Heart right ventricle (tissue), 16 donors: ENCODE measurements around the gene TM4SF5. TPM values are rescaled to one million over a fixed set of nuclear protein-coding genes. Genes with fewer than 3 reads are reported as not detected.

ENCODE experiments used
- ATAC-seq, 8 donors: fragments of 200-7000 bp; cut with Tn5 transposase; one replicate each; pipeline ENCODE4 v1.9.1; 2020; ENCODE audit warnings: mild to moderate bottlenecking in 8 of 8, moderate library complexity in 8 of 8, moderate number of reproducible peaks in 1 of 8
- DNase-seq, 2 donors: peaks; one replicate each; pipeline ENCODE4 v3.0.0-alpha.2; 2020
- H3K27ac ChIP-seq, 10 donors: fragments of 200-600 bp; sonication (generic) in 2 of 10; one replicate each; pipeline versions ENCODE4 v1.5.0 to v1.8.0; 2020 to 2022; ENCODE audit warnings: mild to moderate bottlenecking in 3 of 10
- H3K27me3 ChIP-seq, 7 donors: fragments of 200-600 bp; one replicate each; pipeline ENCODE4 v1.8.0; 2021 to 2022; ENCODE audit warnings: mild to moderate bottlenecking in 2 of 7
- H3K36me3 ChIP-seq, 9 donors: fragments of 200-600 bp; sonication (generic) in 1 of 9; one replicate each; pipeline versions ENCODE4 v1.5.0 to v1.8.0; 2020 to 2022; ENCODE audit warnings: mild to moderate bottlenecking in 2 of 9
- H3K4me1 ChIP-seq, 9 donors: fragments of 200-600 bp; sonication (generic) in 1 of 9; one replicate each; pipeline versions ENCODE4 v1.5.0 to v1.8.0; 2020 to 2022; ENCODE audit warnings: mild to moderate bottlenecking in 4 of 9
- H3K4me3 ChIP-seq, 10 donors: fragments of 200-600 bp; sonication (generic) in 2 of 10; one replicate each; pipeline versions ENCODE4 v1.5.0 to v1.8.0; 2020 to 2022; ENCODE audit warnings: mild to moderate bottlenecking in 7 of 10, moderate library complexity in 2 of 10
- H3K9me3 ChIP-seq, 11 donors: fragments of 200-600 bp in 10 of 11; sonication (generic) in 2 of 11; one replicate each; pipeline versions ENCODE4 v1.5.0 to v1.8.0; 2013 to 2022; ENCODE audit warnings: mild to moderate bottlenecking in 2 of 11, control low read depth in 1 of 11, moderate library complexity in 1 of 11
- CTCF ChIP-seq, 9 donors: fragments of 200-600 bp; sonication (generic) in 2 of 9; IDR thresholded peaks; one replicate each; pipeline versions ENCODE4 v1.5.0 to v1.8.0; 2021 to 2022; ENCODE audit warnings: antibody characterized with exemption in 9 of 9, mild to moderate bottlenecking in 5 of 9, moderate library complexity in 1 of 9
- WGBS, 2 donors: extraction: QIAGEN DNeasy Blood & Tissue Kit; methylation state at CpG; one replicate each; pipeline ENCODE4 v1.1.7; 2013; ENCODE audit warnings: inconsistent platforms in 1 of 2; 5-methylcytosine and 5-hydroxymethylcytosine counted together
- intact Hi-C, 10 donors: fragments of 100-400 bp; cut with DNase I; formaldehyde crosslinking; loops; one replicate each; pipeline versions ENCODE4 v1.11.1 to v1.14.2; 2022
- polyA plus RNA-seq, 2 donors: library from polyadenylated mRNA; stranded (reverse); fragments of 200-250 nt; gene quantifications; one replicate each; pipeline ENCODE4 v1.2.3, GENCODE V29; 2013
- total RNA-seq, 10 donors: library from RNA; stranded (reverse); fragmentation: NEBNext Ultra II Directional in 3 of 10; extraction: Animal tissue kit (Norgen Biotek cat#: 25700) in 3 of 10; gene quantifications; one replicate each; pipeline versions ENCODE4 v1.2.1 to v1.2.4, GENCODE V29; 2021 to 2023
- donor health status: Arrhythmogenic right ventricular cardiomyopathy.
- donor health status: ischemic (EF 13 %, LVEDD 7.1; RV severe dilation, severe dysfunction).
- donor health status: healthy with polysubstance abuse.
- donor health status: DM: no; HTN: yes; CAD: no.
- donor health status: DM: no; HTN: no; CAD: no.
- donor health status: ischemic (EF 25% LVEDD 6.9; RV normal size, moderate dysfunction).
- donor health status: ischemic (EF 25% LVEDD 5.7; RV mildly dilated, moderate dysfunction).
- donor health status: healthy.
- donor health status: DM: yes; HTN: yes; CAD: no.
- donor health status: Ischemic cardiomyopathy.
- donor health status: ischemic (EF 35%, LVEDD 5.7; RV mildly dilated, moderate dysfunction).
- donor health status: nonischemic (EF 11% LVEDD 7.7; RV severe dilation, severe dysfunction).
- donor health status: DM: yes; HTN: yes; CAD: no.
- donor health status: PGD.
- donor health status: ischemic (EF 29% LVEDD 5.4; RV normal size, mild dysfunction).
- donor health status: nonischemic (EF 23%, LVEDD 6.1; RV moderate dilation, normal function).

The TM4SF5 gene
- total and polyA plus RNA-seq, 12 donors = not detected

- WGBS, 2 donors = 95 to 97% methylated on average over 8 of the region's 8 CpGs
- no peak overlapping the region for H3K4me3 ChIP-seq
- TF ChIP-seq CTCF (IDR thresholded peaks at IDR 0.05) = no peak
- no peak overlapping the region for H3K27ac ChIP-seq
- no peak for DNase-seq
- H3K36me3 ChIP-seq = no peaks in the 10 kb centered on the region
- peaks cover 0 to 53% (median 23%) of the 10 kb centered on the region in 7 donors for H3K27me3 ChIP-seq
- no peak for ATAC-seq
- no peaks in the 10 kb centered on the region for H3K9me3 ChIP-seq
- peaks cover 2 to 38% (median 24%) of the 10 kb centered on the region in 9 donors for H3K4me1 ChIP-seq
- intact Hi-C loops = loop anchor here in 2 of 10 donors (5.0 kb wide), 2 partner anchors 39 to 44 kb away; partner anchors contain the start of genes GLTPD2 (in 1 of the 2) and VMO1 (in 1 of the 2)
These were observed 28.5 kb upstream of the TM4SF5 start for GRCh38 chr17:4743216-4743615.

GRCh38 chr17:4743898-4744297 lies 27.8 kb upstream of the TM4SF5 start:
- intact Hi-C loops = loop anchor here in 2 of 10 donors (5.0 kb wide), 2 partner anchors 38 to 43 kb away; partner anchors contain the start of genes GLTPD2 (in 1 of the 2) and VMO1 (in 1 of the 2)
- WGBS, 2 donors = 89 to 92% methylated on average over 9 of the region's 9 CpGs
- no peak overlapping the region for H3K4me3 ChIP-seq
- no peaks in the 10 kb centered on the region for H3K36me3 ChIP-seq
- peaks cover 2 to 37% (median 20%) of the 10 kb centered on the region in 9 donors for H3K4me1 ChIP-seq
- no peak overlapping the region for H3K27ac ChIP-seq
- DNase-seq (no peak), ATAC-seq (no peak)
- H3K27me3 ChIP-seq = peaks cover 0 to 50% (median 23%) of the 10 kb centered on the region in 7 donors
- no peaks in the 10 kb centered on the region for H3K9me3 ChIP-seq
- TF ChIP-seq CTCF (IDR thresholded peaks at IDR 0.05) = no peak

- peaks cover 0 to 53% (median 23%) of the 10 kb centered on the region in 7 donors for H3K27me3 ChIP-seq
- H3K27ac ChIP-seq = no peak overlapping the region
- peaks cover 0 to 32% (median 16%) of the 10 kb centered on the region in 9 donors for H3K4me1 ChIP-seq
- H3K4me3 ChIP-seq = no peak overlapping the region
- WGBS, 2 donors = 7 to 14% methylated on average over 51 of the region's 51 CpGs
- DNase-seq (no peak), ATAC-seq (peak in 3 of 8 donors; percentile 9 to 44 (median 22))
- no peaks in the 10 kb centered on the region for H3K36me3 ChIP-seq
- no peaks in the 10 kb centered on the region for H3K9me3 ChIP-seq
- no peak for TF ChIP-seq CTCF (IDR thresholded peaks at IDR 0.05)
- intact Hi-C loops = loop anchor here in 2 of 10 donors (5.0 kb wide), 2 partner anchors 37 to 42 kb away; partner anchors contain the start of genes GLTPD2 (in 1 of the 2) and VMO1 (in 1 of the 2)
These were observed 26.4 kb upstream of the TM4SF5 start for GRCh38 chr17:4744999-4745969.

GRCh38 chr17:4747847-4748246 lies 23.8 kb upstream of the TM4SF5 start:
- intact Hi-C loops = no loop called here
- peaks cover 0 to 44% (median 16%) of the 10 kb centered on the region in 9 donors for H3K4me1 ChIP-seq
- WGBS, 2 donors = 10 to 18% methylated on average over 5 of the region's 5 CpGs
- H3K9me3 ChIP-seq = no peaks in the 10 kb centered on the region
- peak in 7 of 8 donors; percentile 49 to 86 (median 77) for ATAC-seq
- no peak for DNase-seq
- TF ChIP-seq CTCF (IDR thresholded peaks at IDR 0.05) = no peak
- peaks cover 0 to 62% (median 42%) of the 10 kb centered on the region in 7 donors for H3K27me3 ChIP-seq
- H3K36me3 ChIP-seq = no peaks in the 10 kb centered on the region
- H3K27ac ChIP-seq = peak overlapping the region in 5 of 10 donors; percentile 20 to 69 (median 39)
- H3K4me3 ChIP-seq = no peak overlapping the region
